Keratinocyte (primary cell): ENCODE data around the gene IRF8. TPM values are rescaled to one million over a fixed set of nuclear protein-coding genes. Genes with fewer than 3 reads are reported as not detected.
"Not testable (repeated sequence)": the region's sequence is repeated elsewhere in the genome, so short reads cannot be mapped to it uniquely, and the experiment has no call there.

Source experiments
- DNase-seq: peaks from one replicate; pipeline ENCODE4 v3.0.0-alpha.2; 2011; ENCODE audit warnings: low read depth, missing footprints, low spot score
- FAIRE-seq: peaks from 2 replicates; lab custom pipeline; 2011; peaks lifted over from hg19 to GRCh38; lab: Jason Lieb, UNC
- H2AFZ ChIP-seq: 2 replicates; pipeline ENCODE4 v1.6.0; 2012; ENCODE audit warnings: low read length, control low read depth, inconsistent platforms; ENCODE audit not compliant: control insufficient read depth
- H3K27ac ChIP-seq: 2 replicates; pipeline ENCODE4 v1.5.1; 2011; ENCODE audit warnings: low read length; ENCODE audit not compliant: control insufficient read depth, insufficient read depth
- H3K27me3 ChIP-seq: 3 replicates; pipeline ENCODE4 v1.6.0; 2011; ENCODE audit warnings: low read length; ENCODE audit not compliant: control insufficient read depth, insufficient read depth; ENCODE audit errors: extremely low read depth
- H3K36me3 ChIP-seq, 2 experiments: 2 replicates in 1 of 2; 3 replicates in 1 of 2; pipeline ENCODE4 v1.5.1; 2011; ENCODE audit warnings: low read length in 2 of 2, mild to moderate bottlenecking in 1 of 2; ENCODE audit not compliant: control insufficient read depth in 2 of 2, insufficient read depth in 2 of 2; ENCODE audit errors: extremely low read depth in 1 of 2
- H3K4me1 ChIP-seq: 3 replicates; pipeline ENCODE4 v1.5.1; 2011; ENCODE audit warnings: low read length; ENCODE audit not compliant: control insufficient read depth, insufficient read depth; ENCODE audit errors: extremely low read depth
- H3K4me2 ChIP-seq: 3 replicates; pipeline ENCODE4 v1.6.0; 2011; ENCODE audit warnings: low read depth, low read length; ENCODE audit not compliant: control insufficient read depth, insufficient read depth; ENCODE audit errors: extremely low read depth
- H3K4me3 ChIP-seq, 3 experiments: fragments of 200-600 bp in 1 of 3; sonication (generic) in 1 of 3; 2 replicates in 2 of 3; 3 replicates in 1 of 3; pipeline ENCODE4 v1.5.1; 2011 to 2016; ENCODE audit warnings: low read length in 3 of 3, mild to moderate bottlenecking in 3 of 3, control low read depth in 2 of 3, inconsistent platforms in 1 of 3, low read depth in 1 of 3, mixed read lengths in 1 of 3, mixed run types in 1 of 3, moderate library complexity in 1 of 3; ENCODE audit not compliant: control insufficient read depth in 2 of 3, insufficient read depth in 2 of 3; ENCODE audit errors: extremely low read depth in 1 of 3
- H3K79me2 ChIP-seq: 2 replicates; pipeline ENCODE4 v1.6.0; 2012; ENCODE audit warnings: low read length; ENCODE audit not compliant: control insufficient read depth, insufficient read depth
- H3K9ac ChIP-seq: 3 replicates; pipeline ENCODE4 v1.6.0; 2011; ENCODE audit warnings: low read length; ENCODE audit not compliant: control insufficient read depth, insufficient read depth; ENCODE audit errors: extremely low read depth
- H3K9me1 ChIP-seq: 3 replicates; pipeline ENCODE4 v1.6.0; 2011; ENCODE audit warnings: low read length; ENCODE audit not compliant: control insufficient read depth, insufficient read depth; ENCODE audit errors: extremely low read depth
- H3K9me3 ChIP-seq: 2 replicates; pipeline ENCODE4 v1.5.1; 2012; ENCODE audit warnings: low read depth, low read length; ENCODE audit not compliant: control insufficient read depth
- H4K20me1 ChIP-seq: 3 replicates; pipeline ENCODE4 v1.6.0; 2011; ENCODE audit warnings: low read length; ENCODE audit not compliant: control insufficient read depth, insufficient read depth; ENCODE audit errors: extremely low read depth
- EZH2 ChIP-seq: IDR thresholded peaks from one replicate; pipeline ENCODE4 v1.6.1; 2012; ENCODE audit warnings: inconsistent platforms, mild to moderate bottlenecking, low read length, moderate library complexity
- dilution Hi-C: fragments of 300-500 bp; cut with MboI; formaldehyde crosslinking; loops from one replicate; pipeline ENCODE4 v1.7.0; 2020; ENCODE audit warnings: low sequenced_read_pairs; ENCODE audit not compliant: extremely low pct_ligation_motif_present
- polyA plus RNA-seq, 5 experiments: library from polyadenylated mRNA; depleted of rRNA in 3 of 5; stranded (reverse) in 3 of 5; stranded (forward) in 1 of 5; unstranded in 1 of 5; fragments of >200 nt; gene quantifications; 1 replicate in 1 of 5; 2 replicates in 3 of 5; 3 replicates in 1 of 5; pipeline versions ENCODE4 v1.2.1 to v1.2.3, GENCODE V29; 2011 to 2012; ENCODE audit warnings: missing spikeins in 2 of 5, low read depth in 1 of 5, low replicate concordance in 1 of 5
- TF ChIP-seq, protein P1 (sequence below), 3 experiments: IDR thresholded peaks in 1 of 3; conservative IDR thresholded peaks in 1 of 3; optimal IDR thresholded peaks in 1 of 3; 2 replicates in 2 of 3; 3 replicates in 1 of 3; pipeline versions ENCODE3 to v1.5.1; 2011; ENCODE audit warnings: low read length in 3 of 3, mild to moderate bottlenecking in 3 of 3, moderate library complexity in 2 of 3, control low read depth in 1 of 3, inconsistent platforms in 1 of 3; ENCODE audit not compliant: insufficient read depth in 2 of 3; ENCODE audit errors: extremely low read depth in 1 of 3

IRF8 gene
- polyA plus RNA-seq, 1 donor (not counting 4 experiments of a cell fraction or from before 2014, with no cell fraction given), result not detected

DNA sequence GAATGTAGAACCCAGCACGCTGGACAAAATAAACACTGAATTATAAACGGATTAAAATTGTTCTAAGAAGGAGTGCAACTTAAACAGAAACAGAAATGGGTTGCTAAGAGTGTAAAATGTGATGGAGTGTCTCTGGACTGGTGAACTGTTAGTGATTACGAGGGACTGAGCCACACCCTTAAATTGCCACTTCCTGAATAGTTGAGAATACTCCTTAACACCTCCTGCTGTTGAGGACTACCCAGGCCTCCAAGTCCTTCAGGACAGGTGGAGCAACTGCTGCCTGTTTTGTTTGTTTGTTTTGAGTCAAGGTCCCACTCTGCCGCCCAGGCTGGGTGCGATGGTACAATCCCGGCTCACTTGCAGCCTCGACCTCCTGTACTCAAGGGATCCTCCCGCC is 25.8 kb upstream of the IRF8 start:
- H3K79me2 ChIP-seq, result no peaks in the 10 kb centered on the region
- no peaks in the 10 kb centered on the region for H3K36me3 ChIP-seq
- dilution Hi-C loops, result no loop called here
- H3K9me1 ChIP-seq, result no peaks in the 10 kb centered on the region
- no peak overlapping the region for H3K4me3 ChIP-seq
- no peak overlapping the region for H2AFZ ChIP-seq
- peaks cover 15% of the 10 kb centered on the region for H3K27me3 ChIP-seq
- no peaks in the 10 kb centered on the region for H3K9me3 ChIP-seq
- no peak overlapping the region for H3K9ac ChIP-seq
- TF ChIP-seq, protein P1, sequence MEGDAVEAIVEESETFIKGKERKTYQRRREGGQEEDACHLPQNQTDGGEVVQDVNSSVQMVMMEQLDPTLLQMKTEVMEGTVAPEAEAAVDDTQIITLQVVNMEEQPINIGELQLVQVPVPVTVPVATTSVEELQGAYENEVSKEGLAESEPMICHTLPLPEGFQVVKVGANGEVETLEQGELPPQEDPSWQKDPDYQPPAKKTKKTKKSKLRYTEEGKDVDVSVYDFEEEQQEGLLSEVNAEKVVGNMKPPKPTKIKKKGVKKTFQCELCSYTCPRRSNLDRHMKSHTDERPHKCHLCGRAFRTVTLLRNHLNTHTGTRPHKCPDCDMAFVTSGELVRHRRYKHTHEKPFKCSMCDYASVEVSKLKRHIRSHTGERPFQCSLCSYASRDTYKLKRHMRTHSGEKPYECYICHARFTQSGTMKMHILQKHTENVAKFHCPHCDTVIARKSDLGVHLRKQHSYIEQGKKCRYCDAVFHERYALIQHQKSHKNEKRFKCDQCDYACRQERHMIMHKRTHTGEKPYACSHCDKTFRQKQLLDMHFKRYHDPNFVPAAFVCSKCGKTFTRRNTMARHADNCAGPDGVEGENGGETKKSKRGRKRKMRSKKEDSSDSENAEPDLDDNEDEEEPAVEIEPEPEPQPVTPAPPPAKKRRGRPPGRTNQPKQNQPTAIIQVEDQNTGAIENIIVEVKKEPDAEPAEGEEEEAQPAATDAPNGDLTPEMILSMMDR (optimal IDR thresholded peaks at IDR 0.05 in 1 of 3, IDR thresholded peaks at IDR 0.05 in 1 of 3, conservative IDR thresholded peaks at IDR 0.05 in 1 of 3; ENCODE audit: extremely low read depth in 1 of 3, insufficient read depth in 2 of 3, low read length in 3 of 3), result no peak
- TF ChIP-seq EZH2, result no peak
- H3K4me2 ChIP-seq, result no peak overlapping the region
- no peaks in the 10 kb centered on the region for H4K20me1 ChIP-seq
- H3K4me1 ChIP-seq, result no peaks in the 10 kb centered on the region
- no peak for FAIRE-seq
- no peak overlapping the region for H3K27ac ChIP-seq
- DNase-seq, result no peak

DNA sequence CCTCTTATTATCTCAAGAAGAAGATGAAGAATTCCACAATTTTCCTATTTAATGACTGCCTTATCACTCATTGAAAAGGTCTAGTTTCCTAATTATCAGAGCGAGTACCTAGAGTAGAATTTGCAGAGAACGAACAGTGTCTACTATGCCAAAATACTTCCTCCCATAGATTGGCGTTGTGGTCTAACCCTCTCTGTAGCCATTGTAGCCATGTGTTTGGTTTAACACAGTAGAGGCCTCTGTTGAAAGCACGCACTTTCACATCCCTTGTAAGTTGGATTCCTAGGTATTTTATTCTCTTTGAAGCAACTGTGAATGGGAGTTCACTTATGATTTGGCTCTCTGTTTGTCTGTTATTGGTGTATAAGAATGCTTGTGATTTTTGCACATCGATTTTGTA is 24.9 kb upstream of the IRF8 start:
- dilution Hi-C loops, result not testable (repeated sequence)

DNA sequence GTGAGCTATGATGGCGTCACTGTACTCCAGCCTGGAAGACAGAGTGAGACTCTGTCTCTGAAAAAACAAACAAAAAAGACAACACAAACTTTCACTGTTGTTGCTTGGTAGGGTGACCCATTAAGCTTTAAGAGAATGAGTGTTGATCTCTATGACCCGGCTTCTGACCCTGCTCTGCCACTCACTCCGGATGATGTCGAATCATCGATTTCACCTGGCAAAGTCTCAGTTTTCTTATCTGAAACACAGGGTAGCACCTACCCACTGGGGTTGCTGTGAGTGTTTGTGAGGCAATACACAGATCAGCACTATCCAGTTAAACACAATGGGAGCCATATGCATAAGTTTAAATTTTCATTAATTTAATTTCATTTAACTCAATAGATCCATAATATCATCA is 20.6 kb upstream of the IRF8 start:
- no peak overlapping the region for H3K27ac ChIP-seq
- H3K4me3 ChIP-seq, result no peak overlapping the region
- dilution Hi-C loops, result no loop called here

More for the DNA sequence above, 24.9 kb upstream of the IRF8 start:
- H3K4me2 ChIP-seq, H3K36me3 ChIP-seq, H2AFZ ChIP-seq, H3K9ac ChIP-seq, H3K9me1 ChIP-seq, H3K4me1 ChIP-seq, H3K27ac ChIP-seq, H3K9me3 ChIP-seq, H3K4me3 ChIP-seq, H3K79me2 ChIP-seq, FAIRE-seq, H4K20me1 ChIP-seq, DNase-seq: not testable (repeated sequence)
- peaks cover 15% of the 10 kb centered on the region for H3K27me3 ChIP-seq

More for the DNA sequence above, 20.6 kb upstream of the IRF8 start:
- Histone ChIP-seq H3K4me1 (no peaks in the 10 kb centered on the region), H3K9ac (no peak overlapping the region), H3K4me2 (no peak overlapping the region), H3K9me1 (no peaks in the 10 kb centered on the region), H3K36me3 (no peaks in the 10 kb centered on the region), H3K9me3 (no peaks in the 10 kb centered on the region), H2AFZ (no peak overlapping the region), H3K79me2 (no peaks in the 10 kb centered on the region), H3K27me3 (peaks cover 13% of the 10 kb centered on the region), H4K20me1 (no peaks in the 10 kb centered on the region)
- DNase-seq, result no peak
- TF ChIP-seq, protein P1 (optimal IDR thresholded peaks at IDR 0.05 in 1 of 3, IDR thresholded peaks at IDR 0.05 in 1 of 3, conservative IDR thresholded peaks at IDR 0.05 in 1 of 3; ENCODE audit: extremely low read depth in 1 of 3, insufficient read depth in 2 of 3, low read length in 3 of 3), result no peak
- TF ChIP-seq EZH2, result no peak
- no peak for FAIRE-seq
